Left lung (tissue), 14 donors: Measurements from ENCODE around the gene PIGL. TPM values are rescaled to one million over a fixed set of nuclear protein-coding genes. Genes with fewer than 3 reads are reported as not detected.

Source experiments
- ATAC-seq: fragments of 200-7000 bp; cut with Tn5 transposase; one replicate; pipeline ENCODE4 v1.9.1; 2020; ENCODE audit warnings: moderate library complexity
- DNase-seq, 4 donors: peaks; one replicate each; pipeline ENCODE4 v3.0.0-alpha.2; 2013 to 2020
- H3K27ac ChIP-seq, 2 donors: fragments of 200-600 bp; sonication (generic) in 1 of 2; one replicate each; pipeline versions ENCODE4 v1.5.0 to v1.8.0; 2020 to 2021
- H3K27me3 ChIP-seq, 2 donors: fragments of 200-600 bp; sonication (generic) in 1 of 2; one replicate each; pipeline versions ENCODE4 v1.5.0 to v1.8.0; 2020 to 2021
- H3K36me3 ChIP-seq, 2 donors: fragments of 200-600 bp; sonication (generic) in 1 of 2; one replicate each; pipeline versions ENCODE4 v1.5.0 to v1.8.0; 2020 to 2021
- H3K4me1 ChIP-seq, 2 donors: fragments of 200-600 bp; one replicate each; pipeline ENCODE4 v1.8.0; 2021
- H3K4me3 ChIP-seq, 2 donors: fragments of 200-600 bp; sonication (generic) in 1 of 2; one replicate each; pipeline versions ENCODE4 v1.5.0 to v1.8.0; 2020 to 2021; ENCODE audit warnings: mild to moderate bottlenecking in 1 of 2
- H3K9me3 ChIP-seq, 2 donors: fragments of 200-600 bp; sonication (generic) in 1 of 2; one replicate each; pipeline versions ENCODE4 v1.5.0 to v1.8.0; 2020 to 2021
- CTCF ChIP-seq, 2 donors: fragments of 200-600 bp; sonication (generic) in 1 of 2; IDR thresholded peaks; one replicate each; pipeline versions ENCODE4 v1.5.0 to v1.8.0; 2021; ENCODE audit warnings: antibody characterized with exemption in 2 of 2
- intact Hi-C, 2 donors: fragments of 100-400 bp; cut with DNase I; formaldehyde crosslinking; loops; one replicate each; pipeline versions ENCODE4 v1.11.2 to v1.14.2; 2022
- long read RNA-seq, 12 donors: library from polyadenylated mRNA in 2 of 12; unstranded in 2 of 12; transcript quantifications; one replicate each; pipeline ENCODE4 v2.0.0 and lab custom pipeline, GENCODE V29; 2019 to 2026
- polyA plus RNA-seq, 6 donors: library from polyadenylated mRNA; unstranded; fragments of 120-200 nt; gene quantifications; one replicate each; pipeline ENCODE4 v1.2.1, GENCODE V29; 2013; ENCODE audit not compliant: insufficient read length in 6 of 6
- total RNA-seq, 2 donors: library from RNA; stranded (reverse); fragmentation: NEBNext Ultra II Directional; extraction: Animal tissue kit (Norgen Biotek cat#: 25700); gene quantifications; one replicate each; pipeline ENCODE4 v1.2.1, GENCODE V29; 2021
- donor health status: DM: no; HTN: yes; CAD: no.
- donor health status: DM: no; HTN: no; CAD: no.

Gene PIGL
- total RNA-seq = 10 to 100 TPM; 15.9 to 27.9 TPM
- 10 to 100 TPM; 31.3 to 56.0 (median 43.3) TPM for polyA plus RNA-seq
- long read RNA-seq, donor 1, transcript PIGL-205 (2 exons, 888 nt) = major isoform, 5 of 138 reads
- long read RNA-seq, donor 1, partial matches to known transcripts = 28 of 138 reads
- long read RNA-seq, donor 1, other reads (novel, unspliced or antisense) = 101 of 138 reads
- long read RNA-seq, donor 2, transcript PIGL-205 (2 exons, 888 nt) = major isoform, 5 of 124 reads
- long read RNA-seq, donor 2, partial matches to known transcripts = 25 of 124 reads
- long read RNA-seq, donor 2, other reads (novel, unspliced or antisense) = 93 of 124 reads
- long read RNA-seq, donor 3, partial matches to known transcripts = 0 of 5 reads
- long read RNA-seq, donor 3, other reads (novel, unspliced or antisense) = 0 of 5 reads
- long read RNA-seq, donor 4, partial matches to known transcripts = 0 of 10 reads
- long read RNA-seq, donor 4, other reads (novel, unspliced or antisense) = 2 of 10 reads
- long read RNA-seq, donor 5, partial matches to known transcripts = 0 of 3 reads
- long read RNA-seq, donor 5, other reads (novel, unspliced or antisense) = 0 of 3 reads
- long read RNA-seq, donor 6, partial matches to known transcripts = 0 of 4 reads
- long read RNA-seq, donor 6, other reads (novel, unspliced or antisense) = 0 of 4 reads
- long read RNA-seq, donor 7, partial matches to known transcripts = 7 of 8 reads
- long read RNA-seq, donor 7, other reads (novel, unspliced or antisense) = 0 of 8 reads
- long read RNA-seq, donor 8, partial matches to known transcripts = 0 of 4 reads
- long read RNA-seq, donor 8, other reads (novel, unspliced or antisense) = 0 of 4 reads
- long read RNA-seq, donor 9 = 0 reads
- long read RNA-seq, donor 10, partial matches to known transcripts = 0 of 4 reads
- long read RNA-seq, donor 10, other reads (novel, unspliced or antisense) = 2 of 4 reads
- long read RNA-seq, donor 11 = 0 reads
- long read RNA-seq, donor 12, partial matches to known transcripts = 21 of 91 reads
- long read RNA-seq, donor 12, other reads (novel, unspliced or antisense) = 68 of 91 reads

GRCh38 chr17:16217002-16217635 is at the start of gene PIGL:
PIGL (plus strand) TSS chr17:16217210; CDS start chr17:16217227, 17 bp downstream.
- H3K27ac ChIP-seq = peak within 1 kb of the TSS; percentile 98 to 99
- H3K27me3 ChIP-seq = no peaks in the 10 kb centered on the region
- no peak for TF ChIP-seq CTCF (IDR thresholded peaks at IDR 0.05)
- peak; percentile 88 to 94 (median 90) for DNase-seq
- ATAC-seq = peak; percentile 71
- intact Hi-C loops = no loop called here
- H3K4me1 ChIP-seq = peaks cover 23 to 50% of the 10 kb centered on the region in 2 donors
- peak within 1 kb of the TSS; percentile 96 for H3K4me3 ChIP-seq
- no peaks in the 10 kb centered on the region for H3K9me3 ChIP-seq
- H3K36me3 ChIP-seq = peaks cover 0 to 3% of the 10 kb centered on the region in 2 donors

GRCh38 chr17:16171613-16172012 is 45.4 kb upstream of the PIGL start:
- Histone ChIP-seq H3K27ac (no peak overlapping the region), H3K4me1 (peaks cover 3 to 6% of the 10 kb centered on the region in 2 donors), H3K9me3 (no peaks in the 10 kb centered on the region), H3K27me3 (no peaks in the 10 kb centered on the region), H3K4me3 (no peak overlapping the region), H3K36me3 (peaks cover 0 to 37% of the 10 kb centered on the region in 2 donors)
- peak; percentile 98 for ATAC-seq
- peak in 2 of 4 donors; percentile 26 to 49 for DNase-seq
- no peak for TF ChIP-seq CTCF (IDR thresholded peaks at IDR 0.05)
- intact Hi-C loops = no loop called here

GRCh38 chr17:16178836-16179235 is 38.2 kb upstream of the PIGL start:
- Histone ChIP-seq H3K27ac (no peak overlapping the region), H3K4me3 (no peak overlapping the region), H3K4me1 (no peaks in the 10 kb centered on the region), H3K9me3 (no peaks in the 10 kb centered on the region), H3K36me3 (peaks cover 0 to 4% of the 10 kb centered on the region in 2 donors), H3K27me3 (no peaks in the 10 kb centered on the region)
- intact Hi-C loops = no loop called here
- no peak for TF ChIP-seq CTCF (IDR thresholded peaks at IDR 0.05)
- ATAC-seq = no peak
- DNase-seq = no peak

GRCh38 chr17:16181581-16181980 is 35.4 kb upstream of the PIGL start:
- Histone ChIP-seq H3K4me3 (no peak overlapping the region), H3K27me3 (no peaks in the 10 kb centered on the region), H3K4me1 (no peaks in the 10 kb centered on the region), H3K36me3 (peaks cover 0 to 24% of the 10 kb centered on the region in 2 donors), H3K27ac (no peak overlapping the region), H3K9me3 (no peaks in the 10 kb centered on the region)
- no peak for TF ChIP-seq CTCF (IDR thresholded peaks at IDR 0.05)
- ATAC-seq = no peak
- no peak for DNase-seq
- intact Hi-C loops = no loop called here
